Activated CD8-positive, alpha-beta T cell treated with anti-CD3 and anti-CD28 coated beads for 36 hours (primary cell): ENCODE measurements around the gene PKHD1. TPM values are rescaled to one million over a fixed set of nuclear protein-coding genes. Genes with fewer than 3 reads are reported as not detected.

Source experiments
- ATAC-seq: fragments of 200-7000 bp; cut with Tn5 transposase; one replicate; pipeline ENCODE4 v1.10.0; 2021; ENCODE audit warnings: mild to moderate bottlenecking, moderate library complexity
- CTCF ChIA-PET: fragments of 350-600 bp; sonication (Branson Sonifier 250); formaldehyde crosslinking; loops from one replicate; lab custom pipeline; 2021; ENCODE audit warnings: antibody characterized with exemption; lab: Charles Lee
- POLR2A ChIA-PET: fragments of 350-600 bp; sonication (Branson Sonifier 250); formaldehyde crosslinking; loops from one replicate; lab custom pipeline; 2021; ENCODE audit warnings: antibody characterized with exemption; lab: Charles Lee
- DNase-seq: peaks from one replicate; pipeline ENCODE4 v3.0.0-alpha.2; 2020
- H3K27ac Mint-ChIP-seq: one replicate; pipeline ENCODE4 v1.8.0; 2021; ENCODE audit warnings: mild to moderate bottlenecking, mixed read lengths
- H3K27me3 Mint-ChIP-seq: one replicate; pipeline ENCODE4 v1.8.0; 2021; ENCODE audit warnings: mixed read lengths
- H3K36me3 Mint-ChIP-seq: one replicate; pipeline ENCODE4 v1.8.0; 2021; ENCODE audit warnings: low read depth, mixed read lengths
- H3K4me1 Mint-ChIP-seq: one replicate; pipeline ENCODE4 v1.8.0; 2021; ENCODE audit warnings: low read depth, mixed read lengths
- H3K4me3 Mint-ChIP-seq: one replicate; pipeline ENCODE4 v1.8.0; 2021; ENCODE audit warnings: mild to moderate bottlenecking, moderate library complexity, mixed read lengths
- H3K9me3 Mint-ChIP-seq: one replicate; pipeline ENCODE4 v1.8.0; 2021; ENCODE audit warnings: mixed read lengths
- intact Hi-C: fragments of 100-400 bp; cut with micrococcal nuclease; formaldehyde crosslinking; loops from one replicate; pipeline ENCODE4 v1.10.0; 2022
- total RNA-seq, 2 experiments: library from RNA; stranded (reverse); gene quantifications; one replicate each; pipeline ENCODE4 v1.2.3, GENCODE V29; 2021
- TF ChIP-seq, protein P1 (sequence below): fragments of 200-600 bp; IDR thresholded peaks from one replicate; pipeline ENCODE4 v1.8.0; 2022; ENCODE audit warnings: antibody characterized with exemption, mild to moderate bottlenecking

PKHD1 gene
- total RNA-seq, 2 experiments from 2014 or later = not detected

DNA sequence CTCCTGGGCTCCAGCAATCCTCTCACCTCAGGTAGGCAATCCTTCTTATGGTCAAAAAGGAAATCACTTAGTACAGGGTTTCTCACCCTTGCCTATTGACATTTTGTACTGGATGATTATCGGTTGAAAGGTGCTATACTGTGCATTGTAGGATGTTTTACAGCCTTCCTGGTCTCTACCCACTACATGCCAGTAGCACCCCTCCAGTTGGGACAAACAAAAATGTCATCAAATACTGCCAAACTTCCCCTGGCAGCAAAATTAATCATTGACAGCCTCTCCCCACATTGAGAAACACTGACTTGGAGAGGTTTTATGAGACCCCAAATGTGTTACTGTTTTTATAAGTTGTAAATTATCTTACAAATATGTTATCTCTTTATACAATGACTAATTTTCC is 368.1 kb downstream of the PKHD1 start:
- H3K27me3 Mint-ChIP-seq = no peaks in the 10 kb centered on the region
- no peaks in the 10 kb centered on the region for H3K4me1 Mint-ChIP-seq
- CTCF ChIA-PET = no interaction called here
- ATAC-seq = no peak
- intact Hi-C loops = no loop called here
- no peaks in the 10 kb centered on the region for H3K36me3 Mint-ChIP-seq
- H3K4me3 Mint-ChIP-seq = no peak overlapping the region
- no peaks in the 10 kb centered on the region for H3K9me3 Mint-ChIP-seq
- no peak for DNase-seq
- POLR2A ChIA-PET = no interaction called here
- no peak overlapping the region for H3K27ac Mint-ChIP-seq
- TF ChIP-seq, protein P1, sequence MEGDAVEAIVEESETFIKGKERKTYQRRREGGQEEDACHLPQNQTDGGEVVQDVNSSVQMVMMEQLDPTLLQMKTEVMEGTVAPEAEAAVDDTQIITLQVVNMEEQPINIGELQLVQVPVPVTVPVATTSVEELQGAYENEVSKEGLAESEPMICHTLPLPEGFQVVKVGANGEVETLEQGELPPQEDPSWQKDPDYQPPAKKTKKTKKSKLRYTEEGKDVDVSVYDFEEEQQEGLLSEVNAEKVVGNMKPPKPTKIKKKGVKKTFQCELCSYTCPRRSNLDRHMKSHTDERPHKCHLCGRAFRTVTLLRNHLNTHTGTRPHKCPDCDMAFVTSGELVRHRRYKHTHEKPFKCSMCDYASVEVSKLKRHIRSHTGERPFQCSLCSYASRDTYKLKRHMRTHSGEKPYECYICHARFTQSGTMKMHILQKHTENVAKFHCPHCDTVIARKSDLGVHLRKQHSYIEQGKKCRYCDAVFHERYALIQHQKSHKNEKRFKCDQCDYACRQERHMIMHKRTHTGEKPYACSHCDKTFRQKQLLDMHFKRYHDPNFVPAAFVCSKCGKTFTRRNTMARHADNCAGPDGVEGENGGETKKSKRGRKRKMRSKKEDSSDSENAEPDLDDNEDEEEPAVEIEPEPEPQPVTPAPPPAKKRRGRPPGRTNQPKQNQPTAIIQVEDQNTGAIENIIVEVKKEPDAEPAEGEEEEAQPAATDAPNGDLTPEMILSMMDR = no peak

DNA sequence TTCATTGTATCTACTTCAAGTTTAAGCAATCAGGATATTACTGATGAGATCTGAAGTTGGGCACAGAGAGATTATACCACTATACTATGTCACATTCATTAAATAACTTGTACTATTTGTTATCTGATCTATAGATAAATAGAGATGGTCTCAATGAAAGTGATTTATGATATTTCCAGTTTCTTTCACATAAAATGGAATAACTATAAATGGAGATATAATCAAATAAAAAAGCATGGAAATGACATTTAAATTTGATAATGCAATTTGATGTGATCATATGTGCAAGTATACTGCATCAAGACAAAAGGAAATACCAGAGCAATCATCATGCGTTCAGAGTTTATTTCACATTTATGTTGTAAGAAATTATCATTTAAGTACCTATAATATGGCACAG is 368.9 kb downstream of the PKHD1 start:
- Mint-ChIP-seq H3K9me3 (no peaks in the 10 kb centered on the region), H3K4me3 (no peak overlapping the region), H3K4me1 (no peaks in the 10 kb centered on the region), H3K36me3 (no peaks in the 10 kb centered on the region), H3K27ac (no peak overlapping the region), H3K27me3 (no peaks in the 10 kb centered on the region)
- POLR2A ChIA-PET = no interaction called here
- intact Hi-C loops = no loop called here
- ATAC-seq = no peak
- no peak for DNase-seq
- CTCF ChIA-PET = no interaction called here
- TF ChIP-seq, protein P1 = no peak

DNA sequence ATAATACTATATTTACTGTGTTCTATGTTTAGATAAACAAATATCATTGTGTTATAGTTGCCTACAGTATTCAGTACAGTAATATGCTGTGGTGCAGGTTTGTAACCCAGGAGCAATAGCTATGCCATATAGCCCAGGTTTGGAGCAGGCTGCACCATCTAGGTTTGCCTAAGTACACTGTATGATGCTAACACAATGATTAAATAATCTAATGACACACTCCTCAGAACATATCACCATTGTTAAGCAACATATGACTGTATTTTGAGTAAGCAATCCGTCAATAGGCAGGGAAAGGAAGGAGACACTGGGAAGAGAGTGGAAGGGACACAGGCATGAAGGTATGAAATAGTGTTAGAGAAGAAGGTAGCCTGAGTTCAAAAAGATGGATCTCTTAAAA is 369.9 kb downstream of the PKHD1 start:
- DNase-seq (no peak), ATAC-seq (no peak)
- H3K27ac Mint-ChIP-seq = no peak overlapping the region
- H3K36me3 Mint-ChIP-seq = no peaks in the 10 kb centered on the region
- ChIA-PET POLR2A (no interaction called here), CTCF (no interaction called here)
- TF ChIP-seq, protein P1 = no peak
- no peak overlapping the region for H3K4me3 Mint-ChIP-seq
- intact Hi-C loops = no loop called here
- no peaks in the 10 kb centered on the region for H3K9me3 Mint-ChIP-seq
- no peaks in the 10 kb centered on the region for H3K27me3 Mint-ChIP-seq
- H3K4me1 Mint-ChIP-seq = no peaks in the 10 kb centered on the region

DNA sequence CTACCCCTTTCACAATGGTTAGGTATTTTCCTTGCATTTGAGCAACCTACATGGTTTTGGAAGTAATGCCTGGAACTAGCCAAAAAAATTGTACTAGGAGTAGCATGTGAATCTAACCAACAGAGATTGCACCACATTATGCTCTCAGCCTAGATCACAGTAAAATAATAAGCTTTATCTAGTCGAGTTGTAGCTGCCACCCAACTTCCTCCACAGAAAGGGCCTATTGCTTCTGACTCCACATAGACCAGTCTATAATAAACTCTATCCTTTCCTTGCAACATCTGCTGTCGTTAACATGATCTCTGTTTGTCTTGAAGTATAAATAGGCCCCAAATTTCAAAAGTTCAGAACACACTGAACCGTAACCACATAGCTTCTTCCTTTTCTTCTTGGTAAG is 375.5 kb downstream of the PKHD1 start:
- H3K9me3 Mint-ChIP-seq = no peaks in the 10 kb centered on the region
- intact Hi-C loops = no loop called here
- no peak overlapping the region for H3K27ac Mint-ChIP-seq
- POLR2A ChIA-PET = no interaction called here
- no peaks in the 10 kb centered on the region for H3K4me1 Mint-ChIP-seq
- CTCF ChIA-PET = no interaction called here
- no peak for ATAC-seq
- DNase-seq = no peak
- H3K36me3 Mint-ChIP-seq = no peaks in the 10 kb centered on the region
- H3K4me3 Mint-ChIP-seq = no peak overlapping the region
- TF ChIP-seq, protein P1 = no peak
- no peaks in the 10 kb centered on the region for H3K27me3 Mint-ChIP-seq

DNA sequence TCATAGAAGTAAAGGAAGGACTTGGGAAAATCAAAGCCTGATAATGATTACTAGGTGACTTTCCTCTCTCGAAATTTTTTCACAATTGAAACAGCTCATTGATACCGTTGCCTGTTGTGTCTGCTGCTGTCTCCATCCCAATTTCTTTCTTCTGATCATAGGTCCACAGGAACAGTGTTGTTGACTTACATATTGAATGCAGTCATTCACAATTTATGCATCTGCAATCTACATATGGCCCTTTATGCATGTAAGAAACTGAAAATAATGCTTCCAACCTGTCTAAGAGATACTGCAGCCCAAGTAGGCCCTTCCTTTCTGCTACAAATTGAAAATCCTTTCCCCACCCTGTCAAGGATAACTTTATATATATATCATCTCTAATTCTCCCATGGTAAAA is 381.3 kb downstream of the PKHD1 start:
- ATAC-seq (no peak), DNase-seq (no peak)
- POLR2A ChIA-PET = no interaction called here
- no peaks in the 10 kb centered on the region for H3K27me3 Mint-ChIP-seq
- no peaks in the 10 kb centered on the region for H3K4me1 Mint-ChIP-seq
- no peaks in the 10 kb centered on the region for H3K9me3 Mint-ChIP-seq
- H3K27ac Mint-ChIP-seq = no peak overlapping the region
- CTCF ChIA-PET = no interaction called here
- intact Hi-C loops = no loop called here
- no peaks in the 10 kb centered on the region for H3K36me3 Mint-ChIP-seq
- TF ChIP-seq, protein P1 = no peak
- H3K4me3 Mint-ChIP-seq = no peak overlapping the region
